Testis (tissue), 2 donors: ENCODE measurements around the gene RAB7B.

Experiments used
- CTCF ChIP-seq, 3 experiments: fragments of 450-650 bp in 2 of 3; fragments of 200-600 bp in 1 of 3; sonication (generic) in 1 of 3; IDR thresholded peaks; one replicate each; pipeline ENCODE4 v1.5.1; 2016 to 2019; ENCODE audit warnings: antibody characterized with exemption in 3 of 3, mild to moderate bottlenecking in 2 of 3, moderate library complexity in 1 of 3
- POLR2A ChIP-seq: fragments of 450-650 bp; IDR thresholded peaks from one replicate; pipeline ENCODE4 v1.6.1; 2017; ENCODE audit warnings: antibody characterized with exemption, mild to moderate bottlenecking, moderate library complexity

- TF ChIP-seq CTCF (IDR thresholded peaks at IDR 0.05): no peak
- TF ChIP-seq POLR2A: no peak
These were observed 37.9 kb downstream of the RAB7B start for GRCh38 chr1:205965036-205965884.
